Activated naive CD4-positive, alpha-beta T cell treated with anti-CD3 and anti-CD28 coated beads for 36 hours (primary cell): ENCODE results near the gene CLIP3. TPM values are rescaled to one million over a fixed set of nuclear protein-coding genes. Genes with fewer than 3 reads are reported as not detected.
"Not testable (repeated sequence)": the region's sequence is repeated elsewhere in the genome, so short reads cannot be mapped to it uniquely, and the experiment has no call there.

Experiments
- CTCF ChIA-PET: fragments of 350-600 bp; sonication (Branson Sonifier 250); formaldehyde crosslinking; loops from one replicate; lab custom pipeline; 2021; ENCODE audit warnings: antibody characterized with exemption; lab: Charles Lee
- DNase-seq: peaks from one replicate; pipeline ENCODE4 v3.0.0-alpha.2; 2020
- H3K27ac Mint-ChIP-seq: one replicate; pipeline ENCODE4 v1.8.0; 2021; ENCODE audit warnings: mild to moderate bottlenecking, mixed read lengths
- H3K27me3 Mint-ChIP-seq: one replicate; pipeline ENCODE4 v1.8.0; 2021; ENCODE audit warnings: low read depth, mixed read lengths
- H3K36me3 Mint-ChIP-seq: one replicate; pipeline ENCODE4 v1.8.0; 2021; ENCODE audit warnings: low read depth, mixed read lengths
- H3K4me1 Mint-ChIP-seq: one replicate; pipeline ENCODE4 v1.8.0; 2021; ENCODE audit warnings: low read depth, mixed read lengths
- H3K4me3 Mint-ChIP-seq: one replicate; pipeline ENCODE4 v1.8.0; 2021; ENCODE audit warnings: mild to moderate bottlenecking, moderate library complexity, mixed read lengths
- H3K9me3 Mint-ChIP-seq: one replicate; pipeline ENCODE4 v1.8.0; 2021; ENCODE audit warnings: mixed read lengths
- intact Hi-C: fragments of 100-400 bp; cut with micrococcal nuclease; formaldehyde crosslinking; loops from one replicate; pipeline ENCODE4 v1.15.1; 2023
- total RNA-seq, 2 experiments: library from RNA; stranded (reverse); gene quantifications; one replicate each; pipeline ENCODE4 v1.2.3, GENCODE V29; 2021

CLIP3 gene, protein sequence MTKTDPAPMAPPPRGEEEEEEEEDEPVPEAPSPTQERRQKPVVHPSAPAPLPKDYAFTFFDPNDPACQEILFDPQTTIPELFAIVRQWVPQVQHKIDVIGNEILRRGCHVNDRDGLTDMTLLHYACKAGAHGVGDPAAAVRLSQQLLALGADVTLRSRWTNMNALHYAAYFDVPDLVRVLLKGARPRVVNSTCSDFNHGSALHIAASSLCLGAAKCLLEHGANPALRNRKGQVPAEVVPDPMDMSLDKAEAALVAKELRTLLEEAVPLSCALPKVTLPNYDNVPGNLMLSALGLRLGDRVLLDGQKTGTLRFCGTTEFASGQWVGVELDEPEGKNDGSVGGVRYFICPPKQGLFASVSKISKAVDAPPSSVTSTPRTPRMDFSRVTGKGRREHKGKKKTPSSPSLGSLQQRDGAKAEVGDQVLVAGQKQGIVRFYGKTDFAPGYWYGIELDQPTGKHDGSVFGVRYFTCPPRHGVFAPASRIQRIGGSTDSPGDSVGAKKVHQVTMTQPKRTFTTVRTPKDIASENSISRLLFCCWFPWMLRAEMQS
- under 1 TPM in 1 of 2 experiments, not detected in 1; 0.15 TPM for total RNA-seq

DNA sequence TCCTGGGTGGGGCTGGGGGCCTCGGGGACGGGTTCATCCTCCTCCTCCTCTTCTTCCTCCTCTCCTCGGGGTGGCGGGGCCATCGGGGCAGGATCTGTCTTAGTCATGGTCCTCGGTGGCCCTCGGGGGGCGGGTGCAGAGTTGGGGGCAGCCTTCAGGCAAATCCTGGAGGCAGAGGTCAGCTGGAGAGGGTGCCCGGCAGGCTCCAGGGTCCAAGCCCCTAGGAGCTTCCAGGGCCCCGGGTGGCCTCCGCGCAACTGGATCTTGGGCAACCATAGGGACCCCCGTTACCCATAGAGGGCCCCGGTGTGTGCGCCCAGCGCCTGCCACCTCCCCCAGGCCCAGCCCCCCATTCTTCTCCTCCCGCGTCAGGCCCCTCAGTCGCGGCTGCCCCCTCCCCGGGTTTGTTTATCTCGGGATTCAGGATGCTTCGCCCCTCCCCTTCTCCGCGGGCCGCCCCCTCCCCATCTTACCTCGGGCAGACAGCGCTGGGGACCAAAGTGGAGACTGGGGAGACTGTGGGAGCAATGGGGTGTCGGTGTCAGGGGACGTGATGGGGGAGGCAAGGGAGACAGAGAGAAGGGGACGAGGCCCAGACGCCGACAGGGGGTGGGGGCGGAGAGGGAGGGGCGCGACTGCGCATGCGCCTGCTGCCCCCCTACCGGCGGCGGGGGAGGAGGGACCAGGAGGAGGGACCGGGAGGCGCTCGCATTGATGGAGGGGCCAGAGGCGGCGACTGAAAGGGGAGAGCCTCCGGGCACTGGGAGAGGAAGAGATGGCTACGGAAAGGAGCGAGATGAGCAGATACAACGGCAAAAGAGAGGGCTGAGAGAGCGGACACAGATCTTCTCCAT lies at the start of gene CLIP3:
TSS of gene CLIP3 (minus strand) at position 623 of the 854 bp plus-strand sequence. CDS start at position 107, 516 bp downstream.
- Mint-ChIP-seq H3K27ac (no peak within 1 kb of the TSS), H3K36me3 (peaks cover 28% of the 10 kb centered on the region), H3K9me3 (no peaks in the 10 kb centered on the region), H3K4me1 (peaks cover 31% of the 10 kb centered on the region), H3K27me3 (no peaks in the 10 kb centered on the region), H3K4me3 (peak within 1 kb of the TSS; percentile 33)
- DNase-seq, result no peak
- intact Hi-C loops, result no loop called here
- CTCF ChIA-PET, result no interaction called here

DNA sequence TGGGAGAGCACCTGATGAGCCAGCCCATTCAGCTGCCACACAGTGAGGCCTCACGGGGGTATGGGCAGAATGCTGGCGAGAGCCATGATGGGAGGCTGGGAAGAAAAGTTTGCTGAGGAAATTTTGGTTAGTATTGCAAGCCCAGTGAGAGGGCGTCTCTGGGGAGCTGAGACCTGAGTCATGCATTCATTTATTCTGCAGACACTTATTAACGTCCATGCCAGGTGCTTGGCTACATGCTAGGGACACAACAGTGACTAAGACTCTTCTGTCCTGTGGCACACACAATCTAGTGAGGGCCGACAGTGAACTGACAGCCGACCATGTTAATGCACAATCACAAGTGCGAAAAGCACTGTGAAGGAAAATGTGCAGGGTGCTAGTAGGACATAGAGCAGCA lies 49.2 kb upstream of the CLIP3 start:
- Mint-ChIP-seq H3K27ac (no peak overlapping the region), H3K9me3 (no peaks in the 10 kb centered on the region), H3K36me3 (peaks cover 62% of the 10 kb centered on the region), H3K27me3 (no peaks in the 10 kb centered on the region), H3K4me3 (no peak overlapping the region), H3K4me1 (no peaks in the 10 kb centered on the region)
- intact Hi-C loops, result no loop called here
- CTCF ChIA-PET, result no interaction called here
- DNase-seq, result no peak

DNA sequence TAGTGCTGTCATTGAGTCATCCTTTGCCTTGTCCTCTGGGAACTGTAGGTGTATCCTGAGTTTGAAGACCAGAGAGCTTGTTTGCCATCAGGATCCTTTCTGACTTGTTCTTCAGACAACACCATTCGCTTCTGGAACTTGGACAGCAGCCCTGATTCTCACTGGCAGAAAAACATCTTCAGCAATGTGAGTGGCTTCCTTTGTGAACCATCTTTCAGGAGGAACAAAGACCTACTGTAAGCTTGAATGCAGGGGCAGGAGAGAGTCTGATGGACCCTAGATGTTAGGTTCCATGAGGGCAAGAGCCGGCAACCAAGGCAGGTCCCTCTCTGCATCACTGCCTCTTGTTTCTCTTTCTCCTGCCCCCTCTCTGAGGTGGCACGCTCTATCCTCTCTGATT lies 48.7 kb upstream of the CLIP3 start:
- intact Hi-C loops, result no loop called here
- no peaks in the 10 kb centered on the region for H3K4me1 Mint-ChIP-seq
- H3K27ac Mint-ChIP-seq, result no peak overlapping the region
- no peak for DNase-seq
- H3K9me3 Mint-ChIP-seq, result no peaks in the 10 kb centered on the region
- H3K4me3 Mint-ChIP-seq, result no peak overlapping the region
- peaks cover 58% of the 10 kb centered on the region for H3K36me3 Mint-ChIP-seq
- no peaks in the 10 kb centered on the region for H3K27me3 Mint-ChIP-seq
- CTCF ChIA-PET, result no interaction called here

DNA sequence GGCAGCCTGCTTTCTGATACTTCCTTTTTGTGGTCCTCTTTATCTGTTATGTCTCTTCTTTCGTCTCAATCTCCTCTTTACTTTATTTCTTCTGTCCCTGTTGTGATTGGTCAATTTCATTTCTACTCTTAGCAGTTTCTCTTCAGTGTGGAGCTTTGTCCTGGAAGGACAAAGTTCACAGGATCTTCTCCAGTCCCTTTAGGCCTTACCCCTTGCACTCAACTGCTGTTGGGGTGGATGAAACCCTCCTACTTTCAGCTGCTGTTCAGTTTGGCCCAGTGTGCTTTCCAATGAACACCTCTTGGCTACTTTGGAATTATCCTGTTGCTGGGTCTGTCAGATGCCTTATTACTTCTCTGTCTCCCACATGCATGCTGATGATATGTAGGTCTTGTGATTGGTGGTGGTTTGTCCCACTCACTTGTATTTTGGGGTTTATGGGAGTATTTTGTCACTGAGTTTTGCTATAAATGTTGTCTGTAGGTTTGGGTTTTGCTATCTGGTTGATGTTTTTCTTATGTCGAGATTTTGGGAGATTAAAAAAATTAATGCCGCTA lies 46.8 kb upstream of the CLIP3 start:
- Mint-ChIP-seq H3K4me1 (no peaks in the 10 kb centered on the region), H3K9me3 (no peaks in the 10 kb centered on the region), H3K4me3 (no peak overlapping the region), H3K36me3 (peaks cover 53% of the 10 kb centered on the region), H3K27ac (no peak overlapping the region), H3K27me3 (no peaks in the 10 kb centered on the region)
- intact Hi-C loops, result no loop called here
- no peak for DNase-seq
- CTCF ChIA-PET, result interaction anchor here (0.6 kb wide), 2 partner anchors 39 to 147 kb away, joined by 3 to 5 read pairs; no protein-coding TSS in a partner anchor

DNA sequence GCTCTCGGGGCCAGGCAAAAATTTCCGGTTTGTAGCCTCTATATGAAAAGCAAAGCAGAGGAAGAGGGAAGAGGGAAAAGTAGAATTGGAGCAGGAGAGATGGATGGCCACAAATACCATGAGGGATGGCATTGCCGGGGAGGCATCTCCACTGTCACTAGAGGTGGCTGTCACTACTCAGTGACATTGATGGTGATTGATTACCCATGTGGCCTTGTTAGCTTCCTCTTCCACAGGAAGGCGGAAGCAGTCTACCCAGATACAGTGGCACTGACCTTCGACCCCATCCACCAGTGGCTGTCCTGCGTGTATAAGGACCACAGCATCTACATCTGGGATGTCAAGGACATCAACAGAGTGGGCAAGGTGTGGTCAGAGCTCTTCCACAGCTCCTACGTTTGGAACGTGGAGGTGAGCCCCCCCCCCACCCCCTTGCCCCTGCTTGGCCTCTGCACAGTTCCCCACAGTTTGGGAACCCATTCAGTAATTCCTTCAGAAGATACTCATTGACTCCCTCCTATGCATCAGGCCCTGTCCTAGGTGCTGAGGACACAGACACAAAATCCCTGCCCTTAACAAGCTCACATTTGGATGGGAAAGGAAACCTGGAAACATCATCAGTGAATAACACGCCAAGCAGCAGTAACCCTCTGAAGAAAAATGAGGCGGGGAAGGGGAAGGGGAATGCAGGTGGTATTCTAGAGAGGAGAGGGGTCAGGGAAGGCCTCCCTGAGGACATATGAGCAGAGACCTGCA lies 40.6 kb upstream of the CLIP3 start:
- H3K27ac Mint-ChIP-seq, result no peak overlapping the region
- intact Hi-C loops, result no loop called here
- peaks cover 39% of the 10 kb centered on the region for H3K36me3 Mint-ChIP-seq
- DNase-seq, result no peak
- no peaks in the 10 kb centered on the region for H3K9me3 Mint-ChIP-seq
- H3K4me1 Mint-ChIP-seq, result peaks cover 2% of the 10 kb centered on the region
- no peak overlapping the region for H3K4me3 Mint-ChIP-seq
- CTCF ChIA-PET, result no interaction called here
- no peaks in the 10 kb centered on the region for H3K27me3 Mint-ChIP-seq

DNA sequence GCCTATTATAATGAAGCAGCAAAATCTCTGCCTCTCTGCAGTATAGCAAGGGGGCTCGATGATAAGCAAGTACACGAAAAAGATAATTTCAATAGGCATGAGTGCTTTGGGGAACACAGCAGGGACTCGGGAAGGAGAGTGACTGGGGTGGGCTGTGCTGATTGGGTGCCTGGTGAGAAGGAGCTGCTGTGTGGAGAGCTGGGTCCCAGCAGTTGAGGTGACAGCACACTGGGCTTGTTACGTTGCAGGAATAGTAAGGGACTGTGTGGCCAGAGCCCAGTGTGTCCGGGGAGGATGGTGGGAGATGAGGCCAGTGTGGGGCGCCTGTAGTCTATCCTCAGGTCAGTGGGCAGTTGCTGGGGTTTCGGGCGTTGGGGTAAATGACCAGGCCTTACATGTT lies 39.4 kb upstream of the CLIP3 start:
- no peak for DNase-seq
- CTCF ChIA-PET, result no interaction called here
- no peaks in the 10 kb centered on the region for H3K9me3 Mint-ChIP-seq
- peaks cover 2% of the 10 kb centered on the region for H3K4me1 Mint-ChIP-seq
- no peak overlapping the region for H3K27ac Mint-ChIP-seq
- H3K36me3 Mint-ChIP-seq, result peaks cover 45% of the 10 kb centered on the region
- no peaks in the 10 kb centered on the region for H3K27me3 Mint-ChIP-seq
- no peak overlapping the region for H3K4me3 Mint-ChIP-seq
- intact Hi-C loops, result no loop called here

DNA sequence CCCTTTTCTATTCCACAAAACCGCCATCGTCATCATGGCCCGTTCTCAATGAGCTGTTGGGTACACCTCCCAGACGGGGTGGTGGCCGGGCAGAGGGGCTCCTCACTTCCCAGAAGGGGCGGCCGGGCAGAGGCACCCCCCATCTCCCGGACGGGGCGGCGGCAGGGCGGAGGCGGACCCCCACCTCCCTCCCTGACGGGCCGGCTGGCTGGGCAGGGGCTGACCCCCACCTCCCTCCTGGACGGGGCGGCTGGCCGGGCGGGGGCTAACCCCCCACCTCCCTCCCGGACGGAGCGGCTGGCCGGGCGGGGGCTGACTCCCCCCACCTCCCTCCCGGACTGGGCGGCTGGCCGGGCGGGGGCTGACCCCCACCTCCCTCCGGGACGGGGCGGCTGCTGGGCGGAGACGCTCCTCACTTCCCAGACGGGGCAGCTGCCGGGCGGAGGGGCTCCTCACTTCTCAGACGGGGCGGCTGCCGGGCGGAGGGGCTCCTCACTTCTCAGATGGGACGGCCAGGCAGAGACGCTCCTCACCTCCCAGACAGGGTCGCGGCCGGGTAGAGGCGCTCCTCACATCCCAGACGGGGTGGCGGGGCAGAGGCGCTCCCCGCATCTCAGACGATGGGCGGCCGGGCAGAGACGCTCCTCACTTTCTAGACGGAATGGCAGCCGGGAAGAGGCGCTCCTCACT lies 36.3 kb upstream of the CLIP3 start:
- intact Hi-C loops, H3K27ac Mint-ChIP-seq, H3K27me3 Mint-ChIP-seq, H3K9me3 Mint-ChIP-seq, H3K4me1 Mint-ChIP-seq, H3K4me3 Mint-ChIP-seq, CTCF ChIA-PET, DNase-seq: not testable (repeated sequence)
- peaks cover 45% of the 10 kb centered on the region for H3K36me3 Mint-ChIP-seq

DNA sequence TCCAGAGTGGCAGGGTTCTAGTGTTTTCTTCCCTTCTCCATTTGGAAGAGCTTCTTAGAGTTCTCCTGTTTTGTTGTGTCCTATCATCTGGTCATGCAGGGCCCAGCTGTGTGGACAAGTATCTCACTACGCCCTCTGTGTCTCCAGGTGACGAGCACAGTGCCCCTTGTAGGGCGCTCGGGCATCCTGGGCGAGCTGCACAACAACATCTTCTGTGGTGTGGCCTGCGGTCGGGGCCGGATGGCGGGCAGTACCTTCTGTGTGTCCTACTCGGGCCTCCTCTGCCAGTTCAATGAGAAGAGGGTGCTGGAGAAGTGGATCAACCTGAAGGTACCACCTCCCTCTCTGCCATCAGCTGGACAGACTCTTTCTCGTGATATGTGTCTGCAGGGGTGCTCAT lies 35.0 kb upstream of the CLIP3 start:
- no peak overlapping the region for H3K4me3 Mint-ChIP-seq
- intact Hi-C loops, result no loop called here
- no peaks in the 10 kb centered on the region for H3K9me3 Mint-ChIP-seq
- no peaks in the 10 kb centered on the region for H3K27me3 Mint-ChIP-seq
- CTCF ChIA-PET, result no interaction called here
- no peak for DNase-seq
- peaks cover 39% of the 10 kb centered on the region for H3K36me3 Mint-ChIP-seq
- H3K4me1 Mint-ChIP-seq, result peaks cover 2% of the 10 kb centered on the region
- H3K27ac Mint-ChIP-seq, result no peak overlapping the region

DNA sequence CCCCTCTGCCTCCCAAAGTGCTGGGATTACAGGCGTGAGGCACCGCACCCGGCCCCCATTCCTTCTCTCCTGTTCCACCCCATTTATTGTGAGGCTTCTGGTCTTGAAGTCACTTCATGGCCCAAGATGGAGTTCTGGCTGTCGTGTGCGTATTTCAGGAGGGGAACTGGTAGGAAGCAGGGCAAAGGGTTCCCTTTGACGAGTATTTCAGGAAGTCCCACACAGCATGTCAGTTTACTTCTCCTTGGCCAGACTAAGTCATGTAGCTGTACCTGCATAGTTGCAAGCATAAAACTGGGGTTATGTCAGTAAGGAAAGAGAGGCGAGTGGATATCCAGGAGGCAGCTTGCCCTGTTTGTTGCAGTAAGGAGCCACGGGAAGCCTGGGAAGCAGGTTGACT lies 32.2 kb upstream of the CLIP3 start:
- no peak overlapping the region for H3K27ac Mint-ChIP-seq
- intact Hi-C loops, result no loop called here
- CTCF ChIA-PET, result no interaction called here
- H3K36me3 Mint-ChIP-seq, result peaks cover 32% of the 10 kb centered on the region
- H3K4me3 Mint-ChIP-seq, result no peak overlapping the region
- H3K27me3 Mint-ChIP-seq, result no peaks in the 10 kb centered on the region
- no peaks in the 10 kb centered on the region for H3K4me1 Mint-ChIP-seq
- no peaks in the 10 kb centered on the region for H3K9me3 Mint-ChIP-seq
- DNase-seq, result no peak

DNA sequence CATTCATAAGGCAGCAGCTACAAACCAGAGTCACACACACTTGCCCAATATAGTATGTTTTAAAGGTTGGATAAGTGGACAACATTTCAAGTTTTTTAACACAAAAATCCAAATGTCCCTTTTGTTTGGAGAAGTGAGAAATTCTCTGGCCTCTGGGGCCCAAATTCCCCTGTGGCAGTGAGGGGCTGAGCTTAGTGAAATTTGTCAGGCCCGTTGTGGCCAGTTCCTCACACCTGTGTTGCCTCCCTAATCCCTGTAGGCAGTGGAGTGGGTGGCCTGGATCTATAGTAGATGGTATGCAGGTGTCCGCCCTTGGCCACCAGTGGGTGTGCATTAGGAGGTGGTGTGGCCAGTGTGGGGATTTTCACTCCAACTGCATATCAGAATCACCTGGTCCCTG lies 28.7 kb upstream of the CLIP3 start:
- Mint-ChIP-seq H3K27me3 (no peaks in the 10 kb centered on the region), H3K4me1 (peaks cover under 1% of the 10 kb centered on the region), H3K9me3 (no peaks in the 10 kb centered on the region), H3K4me3 (no peak overlapping the region), H3K36me3 (peaks cover 22% of the 10 kb centered on the region), H3K27ac (no peak overlapping the region)
- CTCF ChIA-PET, result interaction anchor here (1.2 kb wide), 1 partner anchor 113 kb away, joined by 3 read pairs; no protein-coding TSS in a partner anchor
- DNase-seq, result no peak
- intact Hi-C loops, result no loop called here

DNA sequence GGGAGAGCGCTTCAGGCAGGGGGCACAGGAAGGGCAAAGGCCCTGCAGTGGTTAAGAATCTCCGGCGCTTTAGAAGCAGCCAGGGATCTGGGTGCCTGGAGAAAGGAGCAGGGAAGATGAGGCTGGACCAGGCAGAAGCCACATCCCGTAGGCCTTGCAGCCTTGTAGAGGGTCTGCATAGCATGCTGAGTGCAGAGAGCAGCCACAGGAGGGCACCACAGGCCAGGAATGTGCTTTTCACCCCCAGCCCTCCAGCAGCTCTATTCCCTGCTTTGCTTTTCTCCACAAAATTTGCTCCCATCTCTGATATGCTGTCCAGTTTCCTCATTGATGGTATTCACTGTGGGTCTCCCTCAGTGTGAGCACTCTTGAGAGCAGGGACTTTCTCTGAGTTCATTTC lies 27.8 kb upstream of the CLIP3 start:
- H3K4me3 Mint-ChIP-seq, result no peak overlapping the region
- peak; percentile 20 for DNase-seq
- no peak overlapping the region for H3K27ac Mint-ChIP-seq
- H3K27me3 Mint-ChIP-seq, result no peaks in the 10 kb centered on the region
- intact Hi-C loops, result no loop called here
- H3K9me3 Mint-ChIP-seq, result no peaks in the 10 kb centered on the region
- H3K4me1 Mint-ChIP-seq, result peaks cover 7% of the 10 kb centered on the region
- CTCF ChIA-PET, result interaction anchor here (1.2 to 1.7 kb wide), 2 partner anchors 109 to 114 kb away, joined by 3 to 4 read pairs; no protein-coding TSS in a partner anchor
- peaks cover 18% of the 10 kb centered on the region for H3K36me3 Mint-ChIP-seq
